Keratinocyte (primary cell): ENCODE data around the gene TBXAS1. TPM values are rescaled to one million over a fixed set of nuclear protein-coding genes. Genes with fewer than 3 reads are reported as not detected.

Source experiments
- DNase-seq: peaks from one replicate; pipeline ENCODE4 v3.0.0-alpha.2; 2011; ENCODE audit warnings: low read depth, missing footprints, low spot score
- FAIRE-seq: peaks from 2 replicates; lab custom pipeline; 2011; peaks lifted over from hg19 to GRCh38; lab: Jason Lieb, UNC
- H2AFZ ChIP-seq: 2 replicates; pipeline ENCODE4 v1.6.0; 2012; ENCODE audit warnings: low read length, control low read depth, inconsistent platforms; ENCODE audit not compliant: control insufficient read depth
- H3K27ac ChIP-seq: 2 replicates; pipeline ENCODE4 v1.5.1; 2011; ENCODE audit warnings: low read length; ENCODE audit not compliant: control insufficient read depth, insufficient read depth
- H3K27me3 ChIP-seq: 3 replicates; pipeline ENCODE4 v1.6.0; 2011; ENCODE audit warnings: low read length; ENCODE audit not compliant: control insufficient read depth, insufficient read depth; ENCODE audit errors: extremely low read depth
- H3K36me3 ChIP-seq, 2 experiments: 2 replicates in 1 of 2; 3 replicates in 1 of 2; pipeline ENCODE4 v1.5.1; 2011; ENCODE audit warnings: low read length in 2 of 2, mild to moderate bottlenecking in 1 of 2; ENCODE audit not compliant: control insufficient read depth in 2 of 2, insufficient read depth in 2 of 2; ENCODE audit errors: extremely low read depth in 1 of 2
- H3K4me1 ChIP-seq: 3 replicates; pipeline ENCODE4 v1.5.1; 2011; ENCODE audit warnings: low read length; ENCODE audit not compliant: control insufficient read depth, insufficient read depth; ENCODE audit errors: extremely low read depth
- H3K4me2 ChIP-seq: 3 replicates; pipeline ENCODE4 v1.6.0; 2011; ENCODE audit warnings: low read depth, low read length; ENCODE audit not compliant: control insufficient read depth, insufficient read depth; ENCODE audit errors: extremely low read depth
- H3K4me3 ChIP-seq, 3 experiments: fragments of 200-600 bp in 1 of 3; sonication (generic) in 1 of 3; 2 replicates in 2 of 3; 3 replicates in 1 of 3; pipeline ENCODE4 v1.5.1; 2011 to 2016; ENCODE audit warnings: low read length in 3 of 3, mild to moderate bottlenecking in 3 of 3, control low read depth in 2 of 3, inconsistent platforms in 1 of 3, low read depth in 1 of 3, mixed read lengths in 1 of 3, mixed run types in 1 of 3, moderate library complexity in 1 of 3; ENCODE audit not compliant: control insufficient read depth in 2 of 3, insufficient read depth in 2 of 3; ENCODE audit errors: extremely low read depth in 1 of 3
- H3K79me2 ChIP-seq: 2 replicates; pipeline ENCODE4 v1.6.0; 2012; ENCODE audit warnings: low read length; ENCODE audit not compliant: control insufficient read depth, insufficient read depth
- H3K9ac ChIP-seq: 3 replicates; pipeline ENCODE4 v1.6.0; 2011; ENCODE audit warnings: low read length; ENCODE audit not compliant: control insufficient read depth, insufficient read depth; ENCODE audit errors: extremely low read depth
- H3K9me1 ChIP-seq: 3 replicates; pipeline ENCODE4 v1.6.0; 2011; ENCODE audit warnings: low read length; ENCODE audit not compliant: control insufficient read depth, insufficient read depth; ENCODE audit errors: extremely low read depth
- H3K9me3 ChIP-seq: 2 replicates; pipeline ENCODE4 v1.5.1; 2012; ENCODE audit warnings: low read depth, low read length; ENCODE audit not compliant: control insufficient read depth
- H4K20me1 ChIP-seq: 3 replicates; pipeline ENCODE4 v1.6.0; 2011; ENCODE audit warnings: low read length; ENCODE audit not compliant: control insufficient read depth, insufficient read depth; ENCODE audit errors: extremely low read depth
- EZH2 ChIP-seq: IDR thresholded peaks from one replicate; pipeline ENCODE4 v1.6.1; 2012; ENCODE audit warnings: inconsistent platforms, mild to moderate bottlenecking, low read length, moderate library complexity
- dilution Hi-C: fragments of 300-500 bp; cut with MboI; formaldehyde crosslinking; loops from one replicate; pipeline ENCODE4 v1.7.0; 2020; ENCODE audit warnings: low sequenced_read_pairs; ENCODE audit not compliant: extremely low pct_ligation_motif_present
- polyA plus RNA-seq, 5 experiments: library from polyadenylated mRNA; depleted of rRNA in 3 of 5; stranded (reverse) in 3 of 5; stranded (forward) in 1 of 5; unstranded in 1 of 5; fragments of >200 nt; gene quantifications; 1 replicate in 1 of 5; 2 replicates in 3 of 5; 3 replicates in 1 of 5; pipeline versions ENCODE4 v1.2.1 to v1.2.3, GENCODE V29; 2011 to 2012; ENCODE audit warnings: missing spikeins in 2 of 5, low read depth in 1 of 5, low replicate concordance in 1 of 5
- TF ChIP-seq, protein P1 (sequence below), 3 experiments: IDR thresholded peaks in 1 of 3; conservative IDR thresholded peaks in 1 of 3; optimal IDR thresholded peaks in 1 of 3; 2 replicates in 2 of 3; 3 replicates in 1 of 3; pipeline versions ENCODE3 to v1.5.1; 2011; ENCODE audit warnings: low read length in 3 of 3, mild to moderate bottlenecking in 3 of 3, moderate library complexity in 2 of 3, control low read depth in 1 of 3, inconsistent platforms in 1 of 3; ENCODE audit not compliant: insufficient read depth in 2 of 3; ENCODE audit errors: extremely low read depth in 1 of 3

Gene TBXAS1
- polyA plus RNA-seq, 1 donor (not counting 4 experiments of a cell fraction or from before 2014, with no cell fraction given) = 2.9 TPM

DNA sequence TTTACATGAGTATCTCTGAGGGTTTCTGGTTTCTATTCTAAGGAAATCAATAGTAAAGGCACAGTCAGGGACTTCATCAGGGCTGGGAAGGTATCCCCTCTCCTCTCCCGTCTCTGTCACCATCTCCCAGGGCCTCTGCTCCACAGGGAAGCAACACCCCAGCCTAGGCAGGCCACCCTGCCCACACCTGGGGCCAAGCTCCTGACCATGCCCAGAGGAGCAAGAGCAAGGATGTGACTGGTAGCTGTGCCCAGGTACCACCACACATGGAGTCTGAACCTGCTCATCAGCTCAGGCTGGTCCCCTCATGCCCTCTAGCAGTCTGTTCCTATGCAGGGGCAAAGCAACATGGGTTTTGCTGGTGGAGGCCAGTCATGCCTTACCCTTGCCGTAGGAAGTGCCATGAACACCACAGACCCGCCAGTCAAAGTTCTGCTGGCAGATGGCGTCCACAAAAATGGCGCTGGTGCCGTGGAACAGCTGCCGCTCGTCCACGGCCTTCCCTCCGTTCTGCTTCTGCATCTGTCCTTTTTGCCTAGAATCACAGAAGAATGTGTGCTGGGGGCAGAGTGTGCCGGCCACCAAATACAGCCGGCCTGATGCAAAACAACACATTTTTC is 196.9 kb downstream of the TBXAS1 start:
- Histone ChIP-seq H3K4me1 (no peaks in the 10 kb centered on the region), H3K4me2 (no peak overlapping the region), H3K4me3 (no peak overlapping the region), H3K9ac (no peak overlapping the region), H3K9me3 (no peaks in the 10 kb centered on the region), H4K20me1 (no peaks in the 10 kb centered on the region), H2AFZ (no peak overlapping the region), H3K36me3 (peaks cover 18 to 21% of the 10 kb centered on the region in 2 experiments), H3K79me2 (no peaks in the 10 kb centered on the region), H3K27ac (no peak overlapping the region), H3K27me3 (no peaks in the 10 kb centered on the region), H3K9me1 (no peaks in the 10 kb centered on the region)
- FAIRE-seq (no peak), DNase-seq (no peak)
- dilution Hi-C loops = no loop called here
- no peak for TF ChIP-seq EZH2
- TF ChIP-seq, protein P1, sequence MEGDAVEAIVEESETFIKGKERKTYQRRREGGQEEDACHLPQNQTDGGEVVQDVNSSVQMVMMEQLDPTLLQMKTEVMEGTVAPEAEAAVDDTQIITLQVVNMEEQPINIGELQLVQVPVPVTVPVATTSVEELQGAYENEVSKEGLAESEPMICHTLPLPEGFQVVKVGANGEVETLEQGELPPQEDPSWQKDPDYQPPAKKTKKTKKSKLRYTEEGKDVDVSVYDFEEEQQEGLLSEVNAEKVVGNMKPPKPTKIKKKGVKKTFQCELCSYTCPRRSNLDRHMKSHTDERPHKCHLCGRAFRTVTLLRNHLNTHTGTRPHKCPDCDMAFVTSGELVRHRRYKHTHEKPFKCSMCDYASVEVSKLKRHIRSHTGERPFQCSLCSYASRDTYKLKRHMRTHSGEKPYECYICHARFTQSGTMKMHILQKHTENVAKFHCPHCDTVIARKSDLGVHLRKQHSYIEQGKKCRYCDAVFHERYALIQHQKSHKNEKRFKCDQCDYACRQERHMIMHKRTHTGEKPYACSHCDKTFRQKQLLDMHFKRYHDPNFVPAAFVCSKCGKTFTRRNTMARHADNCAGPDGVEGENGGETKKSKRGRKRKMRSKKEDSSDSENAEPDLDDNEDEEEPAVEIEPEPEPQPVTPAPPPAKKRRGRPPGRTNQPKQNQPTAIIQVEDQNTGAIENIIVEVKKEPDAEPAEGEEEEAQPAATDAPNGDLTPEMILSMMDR (optimal IDR thresholded peaks at IDR 0.05 in 1 of 3, IDR thresholded peaks at IDR 0.05 in 1 of 3, conservative IDR thresholded peaks at IDR 0.05 in 1 of 3; ENCODE audit: extremely low read depth in 1 of 3, insufficient read depth in 2 of 3, low read length in 3 of 3) = no peak

DNA sequence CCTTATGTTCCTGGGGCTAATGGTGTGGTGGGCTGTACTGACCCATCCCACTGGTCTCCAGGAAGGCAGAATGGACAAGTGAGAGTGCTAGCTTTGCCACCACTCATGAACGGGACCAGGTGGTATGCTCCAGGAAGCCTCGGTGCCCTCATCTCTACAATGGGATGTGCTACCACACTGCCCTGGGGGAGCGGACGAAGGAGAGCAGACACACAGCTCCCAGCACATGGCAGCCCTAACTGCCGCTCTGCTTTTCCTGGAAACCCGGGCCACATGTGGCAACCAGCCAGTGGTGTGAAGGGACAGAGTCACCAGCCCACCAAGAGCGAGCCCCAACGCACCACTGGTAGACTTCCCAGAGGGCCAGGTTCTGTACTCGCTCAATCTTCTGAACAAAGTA is 197.9 kb downstream of the TBXAS1 start:
- no peaks in the 10 kb centered on the region for H3K9me1 ChIP-seq
- no peak overlapping the region for H3K4me2 ChIP-seq
- H4K20me1 ChIP-seq = no peaks in the 10 kb centered on the region
- H3K36me3 ChIP-seq = peaks cover 18 to 21% of the 10 kb centered on the region in 2 experiments
- no peaks in the 10 kb centered on the region for H3K27me3 ChIP-seq
- dilution Hi-C loops = no loop called here
- TF ChIP-seq, protein P1 (optimal IDR thresholded peaks at IDR 0.05 in 1 of 3, IDR thresholded peaks at IDR 0.05 in 1 of 3, conservative IDR thresholded peaks at IDR 0.05 in 1 of 3; ENCODE audit: extremely low read depth in 1 of 3, insufficient read depth in 2 of 3, low read length in 3 of 3) = no peak
- no peak for TF ChIP-seq EZH2
- no peaks in the 10 kb centered on the region for H3K4me1 ChIP-seq
- H3K4me3 ChIP-seq = no peak overlapping the region
- no peak overlapping the region for H3K27ac ChIP-seq
- no peak for FAIRE-seq
- no peaks in the 10 kb centered on the region for H3K9me3 ChIP-seq
- no peak for DNase-seq
- H2AFZ ChIP-seq = no peak overlapping the region
- H3K9ac ChIP-seq = no peak overlapping the region
- no peaks in the 10 kb centered on the region for H3K79me2 ChIP-seq
